HG03095 (cell line): Measurements from ENCODE around the gene CPA4.

ENCODE experiments used
- ATAC-seq: cut with Tn5 transposase; IDR thresholded peaks from one replicate; pipeline ENCODE4 v1.9.1; 2021; ENCODE audit warnings: moderate library complexity; ENCODE audit not compliant: unreplicated experiment

CPA4 gene

DNA sequence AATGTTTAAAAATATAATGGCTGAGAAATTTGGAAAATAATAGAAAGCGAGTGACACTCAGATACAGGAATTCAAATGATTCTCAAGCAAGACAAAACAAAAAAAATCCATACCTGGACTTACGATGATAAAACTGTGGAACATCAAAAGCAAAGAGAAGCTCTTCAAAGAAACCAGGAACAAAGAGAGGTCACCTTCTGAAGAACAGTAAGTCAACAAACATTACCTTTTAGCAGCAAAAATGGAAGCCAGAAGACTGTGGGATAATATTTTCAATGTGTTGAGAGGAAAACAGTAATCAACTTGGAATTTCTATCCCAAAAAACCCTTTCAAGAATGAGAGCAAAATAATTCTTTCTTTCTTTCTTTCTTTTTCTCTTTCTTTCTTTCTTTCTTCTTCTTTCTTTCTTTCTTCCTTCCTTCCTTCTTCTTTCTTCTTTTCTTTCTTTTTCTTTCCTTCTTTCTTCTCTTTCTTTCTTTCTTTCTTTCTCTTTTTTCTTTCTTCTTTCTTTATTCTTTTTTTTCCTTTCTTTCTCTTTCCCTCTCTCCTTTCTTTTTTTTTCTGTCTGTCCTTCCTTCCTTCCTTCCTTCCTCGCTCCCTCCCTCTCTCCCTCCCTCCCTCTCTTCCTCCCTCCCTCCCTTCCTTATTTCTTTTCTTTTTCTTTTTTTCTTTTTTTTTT, 49.9 kb downstream of the CPA4 start:
- ATAC-seq = no peak

DNA sequence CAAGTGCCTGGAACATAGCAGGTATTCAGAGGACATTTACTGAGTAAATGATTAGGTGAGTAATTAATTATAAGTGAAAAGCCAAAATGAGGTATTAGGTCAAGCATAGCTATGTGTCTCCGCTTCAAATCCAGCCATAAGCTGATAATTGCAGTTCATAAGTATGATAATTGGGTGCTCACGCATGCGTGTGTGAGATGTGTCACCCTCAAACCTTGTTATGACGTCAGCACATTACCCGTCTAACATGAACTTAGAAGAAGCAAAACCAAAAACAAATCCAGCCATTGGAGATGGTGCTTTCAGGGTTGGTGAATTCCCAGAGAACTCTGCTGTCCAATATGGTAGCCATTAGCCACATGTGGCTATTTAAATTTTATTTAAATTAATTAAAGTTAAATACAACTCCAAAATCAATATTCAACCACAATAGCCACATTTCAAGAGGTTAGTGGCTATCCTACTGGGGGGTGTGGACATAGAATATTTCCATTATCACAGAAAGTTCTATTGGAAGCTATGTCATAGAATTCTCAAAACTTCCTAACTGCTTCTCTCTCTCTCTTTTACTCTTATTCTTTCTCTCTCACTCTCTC, 51.4 kb downstream of the CPA4 start, which contains the start of gene CPA5:
Gene CPA5, plus strand, starts transcription at position 546 of the 596 bp plus-strand sequence. CDS start 1,670 bp downstream, outside the sequence.
- no peak for ATAC-seq

DNA sequence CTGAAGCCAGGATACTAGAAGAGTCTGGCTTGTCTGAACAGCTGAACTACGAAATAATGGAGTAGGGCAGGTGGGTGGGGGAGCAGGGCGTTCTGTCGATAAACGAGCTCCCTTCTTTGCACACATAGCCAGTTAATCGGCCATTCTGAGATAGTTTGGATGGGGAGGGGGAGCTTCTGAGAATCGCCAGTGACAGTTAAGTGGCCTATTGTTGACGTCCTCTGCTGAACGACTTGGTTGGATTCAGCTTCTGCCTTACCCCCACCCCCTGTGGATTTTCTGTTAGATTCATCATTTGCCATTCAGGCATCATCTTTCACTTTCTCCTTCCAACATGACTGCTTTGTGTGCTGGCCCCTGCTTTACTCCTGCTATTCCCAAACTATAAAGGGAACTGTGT, 52.2 kb downstream of the CPA4 start:
- no peak for ATAC-seq

DNA sequence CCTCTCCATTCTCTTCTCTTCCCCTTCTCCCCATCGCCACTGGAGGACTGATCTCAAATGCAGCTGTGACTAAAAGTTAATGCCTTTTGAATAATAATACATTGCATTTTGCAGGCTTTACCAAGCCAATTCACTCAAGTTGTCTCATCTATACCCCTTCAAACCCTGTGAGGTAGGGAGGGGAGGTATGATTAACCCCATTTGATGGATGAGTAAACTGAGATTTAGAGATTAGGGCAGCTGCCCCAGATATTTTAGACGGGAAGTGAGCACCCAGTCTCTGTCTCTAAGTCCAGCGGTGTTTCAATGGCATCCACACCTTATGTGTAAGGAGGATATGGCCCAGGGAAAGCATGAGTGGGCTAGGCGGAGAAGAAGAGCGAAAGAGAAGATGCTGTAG, 52.8 kb downstream of the CPA4 start:
- ATAC-seq = no peak

DNA sequence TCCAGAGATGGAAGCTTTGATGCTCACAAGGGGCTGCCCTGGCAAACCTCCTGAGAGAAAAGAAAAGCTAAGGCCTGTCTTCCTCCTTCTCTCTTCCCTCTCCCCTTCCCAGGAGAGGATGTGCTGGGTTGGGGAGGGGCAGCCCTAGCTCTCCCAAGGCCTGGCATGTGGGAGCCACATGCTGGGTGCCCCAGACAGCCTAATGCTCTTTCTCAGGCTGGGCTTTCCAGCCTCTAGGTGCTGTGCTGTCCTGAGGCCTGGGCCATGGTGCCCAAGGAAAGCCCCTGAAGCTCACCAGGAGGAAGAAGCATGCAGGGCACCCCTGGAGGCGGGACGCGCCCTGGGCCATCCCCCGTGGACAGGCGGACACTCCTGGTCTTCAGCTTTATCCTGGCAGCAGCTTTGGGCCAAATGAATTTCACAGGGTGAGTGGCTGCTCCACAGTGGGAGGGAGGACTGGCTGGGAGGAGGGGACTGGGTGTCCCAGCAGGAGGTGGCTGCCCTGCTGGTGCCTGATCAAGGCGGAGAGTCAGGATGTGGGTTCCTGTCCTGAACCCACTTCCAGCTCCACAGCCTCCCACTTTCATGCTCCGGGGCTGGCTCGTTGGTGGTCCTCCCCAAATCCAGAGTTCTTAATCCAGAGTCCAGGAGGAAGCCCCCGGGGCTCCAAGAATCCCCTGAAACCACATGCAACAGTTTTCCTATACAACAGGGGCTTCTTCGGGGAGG, 53.4 kb downstream of the CPA4 start:
- ATAC-seq = no peak

DNA sequence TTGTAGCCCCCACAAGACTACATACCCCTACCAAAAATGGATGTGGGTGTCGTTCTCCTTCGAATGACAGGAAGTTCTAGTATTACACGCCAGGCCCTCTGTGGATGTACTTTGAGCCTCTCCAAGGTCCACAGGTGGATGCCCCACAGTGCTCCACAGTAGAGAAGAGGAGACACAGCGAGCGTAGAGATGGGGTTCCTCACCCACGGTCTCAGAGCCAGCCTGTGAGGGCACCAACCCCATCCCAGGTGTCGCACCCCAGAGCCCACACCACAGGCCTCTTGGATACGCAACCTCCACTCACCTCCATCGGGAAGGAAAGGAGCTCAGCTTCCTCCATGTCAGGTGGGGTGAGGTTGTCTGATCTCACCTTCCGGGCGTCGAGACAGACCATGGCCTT, 54.0 kb downstream of the CPA4 start:
- ATAC-seq = no peak

DNA sequence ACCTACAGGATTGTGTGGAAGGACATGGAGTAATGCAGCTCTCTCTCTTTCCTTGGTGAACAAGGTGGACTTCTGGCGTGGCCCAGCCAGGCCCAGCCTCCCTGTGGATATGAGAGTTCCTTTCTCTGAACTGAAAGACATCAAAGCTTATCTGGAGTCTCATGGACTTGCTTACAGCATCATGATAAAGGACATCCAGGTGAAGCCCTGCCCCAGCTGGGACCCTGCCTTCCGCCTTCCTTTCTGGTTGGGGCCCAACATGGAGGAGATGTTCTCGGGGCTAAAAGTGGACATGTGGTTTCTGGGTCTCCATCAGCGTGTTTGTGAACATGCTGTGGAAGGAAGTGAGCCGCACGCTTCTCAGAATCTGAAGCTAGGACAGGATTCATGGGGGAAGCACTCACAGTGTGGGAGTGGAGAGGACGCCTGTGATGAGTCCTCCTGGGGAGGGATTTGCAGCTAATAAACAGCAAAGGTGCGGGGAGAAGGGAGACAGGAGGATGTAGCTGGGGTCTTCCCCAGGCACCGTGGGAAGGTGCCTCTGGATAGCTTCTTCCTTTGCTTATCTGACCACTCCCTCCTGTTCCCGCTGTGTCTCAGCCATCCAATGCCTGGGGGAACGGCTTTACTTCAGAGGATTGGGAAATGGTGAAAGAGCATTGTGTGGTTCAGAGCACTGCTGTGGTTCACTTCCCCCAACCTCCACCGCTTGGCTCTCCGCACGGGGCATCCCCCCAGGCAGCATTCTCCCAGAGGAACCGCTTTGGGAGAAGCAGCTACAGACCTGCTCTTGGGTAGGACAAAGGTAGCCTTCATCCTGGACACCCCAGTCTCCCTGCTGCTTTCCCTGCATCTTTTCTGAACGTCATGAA, 57.2 kb downstream of the CPA4 start:
- no peak for ATAC-seq

DNA sequence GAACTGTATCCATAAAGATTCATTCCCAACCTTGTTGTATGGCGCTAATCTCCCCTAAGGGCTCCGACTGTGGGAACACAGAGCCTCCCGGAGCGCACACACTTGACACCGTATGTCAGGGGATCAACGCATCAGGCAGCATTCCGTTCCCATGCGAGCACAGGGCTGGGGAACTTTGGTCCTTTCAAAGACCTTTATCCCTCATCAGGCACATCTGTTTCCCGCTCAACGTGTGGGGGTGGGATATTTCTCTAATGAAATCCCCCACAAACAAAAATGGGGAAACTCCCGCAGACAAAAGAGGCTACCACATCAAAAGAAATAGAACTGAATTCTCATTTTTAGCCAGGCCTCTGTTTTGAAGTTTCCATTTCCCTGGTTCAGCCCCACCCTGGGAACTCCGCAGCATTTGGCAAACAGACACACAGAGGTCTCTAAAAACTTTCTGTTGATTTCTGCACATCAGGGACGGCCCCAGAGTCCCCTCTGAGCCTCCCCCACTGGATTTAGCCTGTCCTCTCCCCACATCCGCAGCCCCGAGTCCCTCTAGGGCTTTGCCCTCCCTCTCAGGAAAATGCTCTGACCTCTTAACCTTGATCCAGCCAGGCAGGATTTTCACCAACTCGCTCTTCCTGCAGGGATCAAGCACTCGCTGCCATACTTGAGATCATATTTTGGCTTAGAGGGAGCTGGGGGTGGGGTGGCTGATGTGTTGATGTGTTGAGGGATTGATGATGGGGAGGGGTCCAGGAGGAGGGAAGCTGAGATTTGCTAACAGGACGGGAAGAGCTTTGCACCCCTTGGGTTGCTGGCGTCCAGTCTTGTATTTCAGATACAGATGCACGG, 58.2 kb downstream of the CPA4 start:
- no peak for ATAC-seq

DNA sequence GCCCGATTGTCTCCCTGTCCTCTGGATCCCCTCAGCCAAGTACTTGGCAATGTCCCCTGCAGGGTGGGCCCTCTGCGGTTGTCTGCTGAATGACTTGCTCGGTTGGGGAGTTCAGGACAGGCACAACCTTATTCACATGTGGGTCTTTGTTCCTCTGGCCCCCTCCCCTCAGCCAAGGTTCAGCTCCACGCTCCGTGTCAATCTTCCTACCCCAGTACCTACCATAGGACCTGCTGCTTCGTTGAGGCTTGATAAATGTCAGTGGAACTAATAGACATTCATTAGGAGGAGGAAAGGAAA, 58.8 kb downstream of the CPA4 start:
- ATAC-seq = no peak

DNA sequence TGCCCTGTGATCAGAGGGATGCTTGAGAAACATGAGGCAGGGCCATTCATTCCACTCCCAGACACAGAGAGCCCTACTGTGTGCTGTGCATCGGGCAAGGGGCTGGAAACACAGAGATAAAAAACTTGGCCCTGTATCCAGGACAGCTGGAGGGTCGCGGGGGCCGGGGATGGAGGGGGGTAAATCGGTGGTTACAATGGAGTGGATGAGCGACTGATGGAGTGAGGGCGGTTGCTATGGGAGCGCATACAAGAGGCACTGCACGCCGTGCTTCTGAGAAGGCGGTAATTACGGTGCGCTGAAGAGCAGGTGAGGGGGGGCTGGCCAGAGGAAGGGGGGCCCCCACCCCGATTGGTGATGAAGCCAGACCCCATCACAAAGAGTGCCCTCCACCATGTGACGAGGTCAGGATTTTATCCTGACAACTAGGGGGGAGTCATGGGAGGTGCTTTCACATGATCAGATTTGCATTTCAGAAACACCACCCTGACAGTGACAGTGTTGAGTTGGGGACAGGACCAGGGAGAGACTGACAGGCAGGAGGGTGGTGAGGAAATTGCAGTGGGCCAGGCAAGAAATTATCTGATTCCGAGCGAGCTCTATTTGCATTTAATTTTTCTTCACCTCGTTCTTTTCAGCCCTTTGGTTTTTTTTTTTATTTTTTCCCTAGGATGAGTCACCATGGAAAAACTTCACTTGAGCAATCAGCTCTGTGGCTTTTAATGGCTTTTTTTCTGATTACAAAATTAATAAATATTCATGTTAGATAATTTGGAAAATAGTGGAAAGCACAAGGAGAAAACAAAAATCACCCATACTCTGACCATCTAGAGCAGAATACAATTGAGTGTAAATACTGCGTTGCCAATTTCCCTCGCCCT, 59.5 kb downstream of the CPA4 start:
- ATAC-seq = no peak

DNA sequence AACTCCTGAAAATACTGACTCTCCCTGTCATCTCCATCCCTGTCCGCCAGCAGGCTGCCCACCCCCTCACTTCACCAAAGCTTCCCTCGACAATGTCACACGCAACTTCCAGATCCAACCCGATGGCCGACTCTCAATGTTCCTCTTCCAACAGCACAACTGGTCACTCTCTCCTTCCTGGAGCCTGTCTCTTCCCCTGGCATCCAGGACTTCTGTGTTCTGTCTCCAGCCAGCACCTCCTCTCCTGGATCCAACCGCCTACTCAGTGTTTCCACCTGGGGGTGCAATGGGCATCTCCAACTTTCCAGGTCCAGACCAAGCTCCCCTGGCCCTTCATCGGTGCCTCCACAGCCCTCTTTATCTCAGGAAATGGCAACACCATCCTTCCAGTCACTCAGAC, 60.2 kb downstream of the CPA4 start:
- ATAC-seq = no peak

DNA sequence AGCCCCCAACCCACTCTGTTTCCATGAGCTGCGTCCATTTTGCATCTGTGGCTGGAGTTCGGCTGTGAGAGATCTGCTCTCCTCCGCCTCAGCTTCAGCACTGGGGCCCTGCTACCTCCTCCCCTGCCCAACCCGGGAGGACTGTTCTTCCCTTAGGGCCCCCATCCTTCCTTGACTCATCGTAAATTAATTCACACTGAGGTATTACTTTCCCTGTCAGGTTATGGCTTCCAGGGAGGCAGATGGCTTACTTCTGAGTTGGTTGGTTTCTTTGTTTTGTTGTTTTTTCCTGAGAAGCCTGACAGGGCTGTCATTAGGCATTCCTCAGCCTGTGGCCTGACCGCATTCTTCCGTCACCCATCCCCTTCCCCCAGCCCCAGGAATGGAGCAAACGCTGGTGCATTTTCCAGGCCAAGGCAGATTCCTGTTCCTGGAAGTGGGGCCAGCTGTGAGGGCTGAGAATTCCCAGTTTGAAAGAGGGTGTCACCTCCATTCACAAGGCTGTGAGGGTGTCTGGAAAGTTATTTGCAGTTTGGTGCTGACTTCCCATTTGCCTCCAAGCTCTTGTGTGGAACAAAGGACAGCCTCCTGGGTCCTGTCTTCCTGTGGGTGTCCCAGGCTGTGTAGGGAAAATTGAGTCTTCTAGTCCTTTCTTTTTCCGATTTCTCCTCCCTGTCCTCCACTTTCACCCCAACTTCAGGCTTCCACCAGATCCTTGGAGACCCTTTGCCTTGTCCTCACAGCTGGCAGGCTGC, 63.3 kb downstream of the CPA4 start:
- no peak for ATAC-seq

DNA sequence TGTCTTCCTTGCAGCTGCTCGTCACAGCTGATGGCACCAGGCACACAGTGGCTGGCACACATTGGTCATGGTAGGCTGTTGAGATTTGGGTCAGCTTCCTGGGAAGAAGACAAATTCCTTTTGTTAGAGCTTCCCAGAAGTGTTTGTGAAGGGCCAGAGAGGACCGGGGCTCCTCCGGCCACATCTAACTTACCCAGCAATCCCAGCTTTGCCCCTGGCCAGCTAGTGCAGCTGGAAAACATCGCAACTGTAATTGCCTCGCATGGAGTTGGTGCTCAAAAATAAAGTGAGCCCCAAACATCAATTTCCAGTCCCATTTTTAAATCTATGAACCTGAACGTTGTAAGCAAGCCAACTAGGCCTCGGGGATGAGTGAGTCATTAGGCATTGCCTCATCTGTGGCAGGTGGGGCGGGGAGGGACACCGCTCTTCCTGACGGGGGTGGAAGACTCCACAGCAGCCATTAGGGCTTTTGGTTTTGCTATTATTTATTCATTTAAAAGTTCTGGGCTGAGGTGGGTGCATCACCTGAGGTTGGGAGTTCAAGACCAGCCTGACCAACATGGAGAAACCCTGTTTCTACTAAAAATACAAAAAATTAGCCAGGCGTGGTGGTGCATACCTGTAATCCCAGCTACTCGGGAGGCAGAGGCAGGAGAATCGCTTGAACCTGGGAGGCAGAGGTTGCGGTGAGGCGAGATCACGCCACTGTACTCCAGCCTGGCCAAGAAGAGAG, 64.1 kb downstream of the CPA4 start:
- ATAC-seq = no peak

DNA sequence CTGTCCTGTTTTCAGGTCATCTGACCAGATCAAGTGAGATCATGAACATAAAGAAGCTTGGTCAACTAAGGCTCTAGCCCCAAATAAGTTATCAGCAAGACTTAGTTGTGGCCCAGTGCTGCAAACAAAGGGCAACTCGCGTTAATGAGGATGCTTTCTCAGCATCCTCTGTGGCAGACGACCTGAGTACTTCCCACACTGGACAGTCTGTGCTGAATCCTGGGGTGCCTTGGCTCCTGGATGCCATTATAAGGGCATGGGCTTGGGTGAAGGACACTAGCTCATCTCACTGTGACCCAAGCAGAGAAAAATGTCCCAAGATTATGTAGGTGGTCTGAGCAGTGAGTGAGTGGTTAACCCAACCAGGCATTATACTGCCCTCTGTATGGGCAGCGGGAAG, 65.5 kb downstream of the CPA4 start:
- no peak for ATAC-seq

DNA sequence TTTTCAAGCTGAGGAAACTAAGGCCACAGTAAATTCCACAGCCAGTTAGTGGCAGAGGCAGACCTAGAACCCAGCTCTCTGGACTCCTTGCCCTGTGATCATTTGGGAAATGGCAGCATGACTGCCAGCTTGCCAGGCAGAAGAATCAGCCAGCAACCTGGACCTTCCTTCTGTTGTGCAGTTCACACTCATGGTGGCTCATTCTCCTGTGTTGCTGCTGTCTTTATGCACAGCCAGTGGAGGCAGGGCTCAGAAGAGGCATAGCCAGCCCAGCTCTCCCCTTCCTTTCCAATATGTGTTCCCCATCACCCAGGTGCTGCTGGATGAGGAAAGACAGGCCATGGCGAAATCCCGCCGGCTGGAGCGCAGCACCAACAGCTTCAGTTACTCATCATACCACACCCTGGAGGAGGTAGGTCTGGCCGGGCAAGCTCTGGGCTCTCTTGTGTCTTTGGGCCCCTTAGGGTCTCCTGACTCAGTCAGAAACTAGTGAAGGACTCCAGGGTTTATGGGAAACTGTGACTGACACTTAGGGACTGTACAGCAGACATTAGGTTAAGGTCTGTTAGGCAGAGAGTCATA, 66.4 kb downstream of the CPA4 start:
- ATAC-seq = no peak

DNA sequence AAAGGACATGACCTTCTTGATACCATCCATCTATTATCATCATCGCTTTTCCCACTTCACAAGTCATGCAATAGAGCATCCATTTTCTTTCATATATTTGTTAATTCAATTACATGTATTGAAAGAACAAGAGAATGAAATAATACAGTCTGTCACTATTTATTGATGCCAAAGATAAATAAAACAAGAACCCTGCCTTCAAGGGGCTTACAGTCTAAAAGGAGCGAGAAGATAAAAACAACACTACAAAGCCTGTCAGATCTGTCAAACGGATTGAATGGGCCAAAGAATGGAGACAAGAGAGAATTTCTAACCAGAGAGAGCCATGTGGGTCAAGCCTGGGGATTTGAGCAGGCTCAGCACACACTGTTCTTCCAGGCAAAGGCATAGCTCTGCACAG, 67.6 kb downstream of the CPA4 start:
- no peak for ATAC-seq

DNA sequence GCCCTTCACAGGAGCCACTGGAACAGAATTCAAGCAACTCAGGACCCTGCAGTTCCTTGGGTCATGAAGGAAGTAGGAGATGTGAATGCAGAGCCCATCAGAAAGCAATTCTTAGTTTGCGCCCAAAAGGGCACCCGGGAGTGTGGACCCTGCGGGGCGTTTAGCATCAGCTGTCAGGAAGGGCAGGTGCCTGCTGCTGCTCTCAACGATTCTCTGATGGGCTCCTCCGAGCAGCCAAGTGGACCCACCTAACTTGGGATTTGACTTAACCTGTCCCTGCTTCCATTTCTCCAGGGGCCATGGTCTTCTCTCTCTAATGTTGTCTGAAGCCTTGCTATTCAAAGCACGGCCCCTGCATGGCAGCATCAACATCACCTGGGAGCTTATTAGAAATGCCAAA, 68.7 kb downstream of the CPA4 start:
- no peak for ATAC-seq

DNA sequence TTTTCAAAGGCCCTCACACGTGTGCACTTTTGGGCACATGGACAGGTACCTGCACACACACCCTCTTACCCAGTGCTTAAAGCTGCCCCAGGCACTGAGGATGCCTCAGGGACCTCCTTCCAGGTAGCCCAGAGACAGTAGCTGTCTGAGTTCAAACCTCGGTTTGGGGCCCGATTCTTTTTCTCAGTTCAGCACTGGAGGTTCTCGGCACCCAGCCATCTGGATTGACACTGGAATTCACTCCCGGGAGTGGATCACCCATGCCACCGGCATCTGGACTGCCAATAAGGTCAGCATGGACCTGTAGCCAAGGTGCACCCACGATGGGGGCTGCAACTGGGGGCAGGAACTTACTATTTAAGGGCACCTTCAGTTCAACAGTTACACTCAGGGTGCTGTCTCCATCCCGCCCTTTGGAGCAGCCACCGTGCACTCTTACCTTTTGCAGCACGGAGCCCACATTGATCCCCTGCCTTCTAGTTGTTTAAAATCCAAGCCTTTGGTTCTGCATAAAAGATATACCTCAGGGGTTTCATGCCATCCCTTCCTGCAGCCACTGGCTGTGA, 69.4 kb downstream of the CPA4 start:
- no peak for ATAC-seq
